ENCODE results near the gene PDGFB. TPM values are rescaled to one million over a fixed set of nuclear protein-coding genes. Genes with fewer than 3 reads are reported as not detected.

PDGFB gene
- total and polyA plus RNA-seq, 7 donors = 1.4 to 9.6 (median 5.5) TPM

DNA sequence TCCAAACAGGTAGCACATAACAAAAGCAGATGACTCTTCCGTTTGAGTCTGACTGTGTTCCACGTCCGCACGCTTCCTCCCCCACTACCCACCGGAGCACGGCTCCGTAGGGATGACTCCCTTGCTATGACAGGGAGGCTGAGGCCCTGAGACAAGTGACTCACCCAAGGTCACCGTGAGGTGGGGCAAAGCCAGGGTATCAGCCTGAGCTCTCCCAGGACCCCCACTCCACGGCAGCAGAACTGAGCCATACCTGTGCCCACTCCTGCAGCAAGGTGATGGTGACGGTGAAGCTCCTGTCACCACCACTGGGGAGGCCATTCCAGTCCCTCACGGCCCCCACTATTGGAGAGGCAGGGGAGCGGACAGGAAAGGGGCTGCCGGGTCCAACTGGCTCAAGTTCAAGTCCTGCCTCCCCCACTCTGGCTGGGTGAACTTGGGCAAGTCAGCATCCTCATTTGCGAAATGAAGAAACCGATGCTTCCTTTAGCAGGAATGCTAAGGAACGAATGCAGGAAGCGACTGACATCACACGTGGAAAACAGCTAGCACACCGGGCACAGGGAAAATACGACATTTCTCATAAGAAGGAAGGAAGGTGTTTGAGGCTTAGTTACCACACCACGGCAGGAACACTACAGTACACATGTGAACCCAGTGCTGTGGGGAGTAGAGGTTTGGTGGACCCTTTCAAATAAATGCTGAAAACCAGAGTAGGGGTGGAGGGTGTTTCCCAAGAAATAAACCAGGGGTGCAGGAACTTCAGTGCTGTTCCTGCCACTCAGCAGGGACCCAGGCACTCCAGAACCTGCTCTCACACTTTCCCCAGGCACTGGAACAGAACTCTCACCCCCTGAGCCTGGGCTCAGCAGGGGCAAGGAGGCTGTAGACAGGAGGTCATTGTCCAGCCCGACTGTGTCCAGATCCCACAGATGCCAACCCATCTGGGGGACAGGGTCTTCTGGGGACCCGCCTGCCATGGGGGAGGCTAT, 59.9 kb downstream of the PDGFB start:
- peak in 1 of 4 donors; percentile 39 for TF ChIP-seq EP300 (IDR thresholded peaks at IDR 0.05)
- TF ChIP-seq, protein P1, sequence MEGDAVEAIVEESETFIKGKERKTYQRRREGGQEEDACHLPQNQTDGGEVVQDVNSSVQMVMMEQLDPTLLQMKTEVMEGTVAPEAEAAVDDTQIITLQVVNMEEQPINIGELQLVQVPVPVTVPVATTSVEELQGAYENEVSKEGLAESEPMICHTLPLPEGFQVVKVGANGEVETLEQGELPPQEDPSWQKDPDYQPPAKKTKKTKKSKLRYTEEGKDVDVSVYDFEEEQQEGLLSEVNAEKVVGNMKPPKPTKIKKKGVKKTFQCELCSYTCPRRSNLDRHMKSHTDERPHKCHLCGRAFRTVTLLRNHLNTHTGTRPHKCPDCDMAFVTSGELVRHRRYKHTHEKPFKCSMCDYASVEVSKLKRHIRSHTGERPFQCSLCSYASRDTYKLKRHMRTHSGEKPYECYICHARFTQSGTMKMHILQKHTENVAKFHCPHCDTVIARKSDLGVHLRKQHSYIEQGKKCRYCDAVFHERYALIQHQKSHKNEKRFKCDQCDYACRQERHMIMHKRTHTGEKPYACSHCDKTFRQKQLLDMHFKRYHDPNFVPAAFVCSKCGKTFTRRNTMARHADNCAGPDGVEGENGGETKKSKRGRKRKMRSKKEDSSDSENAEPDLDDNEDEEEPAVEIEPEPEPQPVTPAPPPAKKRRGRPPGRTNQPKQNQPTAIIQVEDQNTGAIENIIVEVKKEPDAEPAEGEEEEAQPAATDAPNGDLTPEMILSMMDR (IDR thresholded peaks at IDR 0.05) = no peak
- TF ChIP-seq POLR2AphosphoS5 (IDR thresholded peaks at IDR 0.05) = no peak
- no peak for TF ChIP-seq POLR2A (IDR thresholded peaks at IDR 0.05)
- Histone ChIP-seq H3K27me3 (no peaks in the 10 kb centered on the region), H3K4me1 (no peaks in the 10 kb centered on the region), H3K4me3 (peak overlapping the region in 2 of 4 donors; percentile 4 to 9), H3K27ac (peak overlapping the region; percentile 60 to 74 (median 66)), H3K36me3 (no peaks in the 10 kb centered on the region), H3K9me3 (peaks cover 0 to 4% (median under 1%) of the 10 kb centered on the region in 4 donors)
- intact Hi-C loops (cut with DNase I) = no loop called here
- peak; percentile 60 for DNase-seq
- 72 to 76% methylated on average over 23 of the region's 23 CpGs for WGBS, 2 donors

GRCh38 chr22:39183991-39184585, 60.7 kb downstream of the PDGFB start:
- Histone ChIP-seq H3K9me3 (peaks cover 0 to 4% (median under 1%) of the 10 kb centered on the region in 4 donors), H3K4me3 (peak overlapping the region in 2 of 4 donors; percentile 4 to 9), H3K27me3 (no peaks in the 10 kb centered on the region), H3K36me3 (no peaks in the 10 kb centered on the region), H3K4me1 (no peaks in the 10 kb centered on the region), H3K27ac (peak overlapping the region; percentile 60 to 74 (median 66))
- 66 to 76% methylated on average over 13 of the region's 13 CpGs for WGBS, 2 donors
- TF ChIP-seq EP300 (IDR thresholded peaks at IDR 0.05) (no peak), POLR2AphosphoS5 (IDR thresholded peaks at IDR 0.05) (peak in 3 of 4 donors; percentile 52 to 69 (median 66))
- no peak for DNase-seq
- intact Hi-C loops (cut with DNase I) = no loop called here

DNA sequence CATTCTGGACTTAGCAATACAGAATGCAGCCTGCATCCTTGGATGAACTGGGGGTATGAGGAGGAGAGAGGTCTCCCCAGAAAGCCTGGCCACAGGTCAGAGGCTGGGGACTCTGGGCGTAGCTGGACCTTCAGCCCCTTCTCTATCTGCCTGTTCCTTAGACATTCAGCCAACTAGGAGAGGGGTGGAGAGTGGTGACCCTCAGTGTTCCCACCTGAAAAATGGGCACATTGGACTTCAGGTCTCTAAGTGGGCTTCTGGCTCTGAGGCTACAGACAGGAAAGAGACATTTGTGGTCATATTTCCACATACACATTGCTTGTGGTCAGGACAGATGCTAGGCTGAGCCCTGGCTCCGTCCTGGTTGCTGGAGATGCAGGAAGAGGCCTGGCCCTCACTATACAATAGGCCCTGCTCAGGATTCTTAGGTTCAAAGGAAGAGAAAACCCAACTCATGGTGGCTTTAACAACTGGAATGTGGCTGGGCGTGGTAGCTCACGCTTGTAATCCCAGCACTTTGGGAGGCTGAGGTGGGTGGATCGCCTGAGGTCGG, 62.2 kb downstream of the PDGFB start:
- WGBS, 2 donors = 75 to 82% methylated on average over 6 of the region's 6 CpGs
- TF ChIP-seq, protein P1 (IDR thresholded peaks at IDR 0.05) = no peak
- TF ChIP-seq POLR2AphosphoS5 (IDR thresholded peaks at IDR 0.05) = no peak
- intact Hi-C loops (cut with DNase I) = no loop called here
- H3K27ac ChIP-seq = no peak overlapping the region
- H3K27me3 ChIP-seq = no peaks in the 10 kb centered on the region
- no peaks in the 10 kb centered on the region for H3K36me3 ChIP-seq
- H3K9me3 ChIP-seq = peaks cover 0 to 4% (median under 1%) of the 10 kb centered on the region in 4 donors
- H3K4me3 ChIP-seq = no peak overlapping the region
- no peak for DNase-seq
- H3K4me1 ChIP-seq = no peaks in the 10 kb centered on the region

DNA sequence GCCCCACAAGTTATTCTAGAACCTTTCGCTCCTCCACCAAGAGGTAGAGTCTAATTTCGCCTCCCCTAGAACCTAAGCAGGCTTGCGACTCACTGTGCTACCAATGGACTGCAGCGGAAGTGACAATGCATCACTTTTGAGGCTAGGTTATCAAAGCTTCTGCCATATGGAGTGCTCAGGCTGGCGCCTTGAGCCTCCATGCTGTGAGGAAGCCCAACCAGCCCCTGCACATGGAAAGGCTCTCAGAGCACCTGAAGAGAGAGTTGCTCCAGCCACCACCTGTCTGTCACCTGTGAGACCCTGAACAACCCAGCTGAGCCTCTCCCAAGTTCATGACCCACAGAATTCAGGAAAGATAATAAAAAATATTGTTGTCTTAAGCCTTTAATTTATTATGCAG, 63.0 kb downstream of the PDGFB start:
- H3K27ac ChIP-seq = no peak overlapping the region
- H3K27me3 ChIP-seq = no peaks in the 10 kb centered on the region
- peaks cover 0 to 4% (median under 1%) of the 10 kb centered on the region in 4 donors for H3K4me1 ChIP-seq
- intact Hi-C loops (cut with DNase I) = no loop called here
- no peak overlapping the region for H3K4me3 ChIP-seq
- H3K36me3 ChIP-seq = no peaks in the 10 kb centered on the region
- 94 to 95% methylated on average over 5 of the region's 5 CpGs for WGBS, 2 donors
- H3K9me3 ChIP-seq = peaks cover 0 to 4% (median under 1%) of the 10 kb centered on the region in 4 donors
- no peak for TF ChIP-seq EP300 (IDR thresholded peaks at IDR 0.05)
- TF ChIP-seq POLR2A (IDR thresholded peaks at IDR 0.05) = no peak
- no peak for TF ChIP-seq POLR2AphosphoS5 (IDR thresholded peaks at IDR 0.05)
- TF ChIP-seq, protein P1 (IDR thresholded peaks at IDR 0.05) = no peak
- no peak for DNase-seq

DNA sequence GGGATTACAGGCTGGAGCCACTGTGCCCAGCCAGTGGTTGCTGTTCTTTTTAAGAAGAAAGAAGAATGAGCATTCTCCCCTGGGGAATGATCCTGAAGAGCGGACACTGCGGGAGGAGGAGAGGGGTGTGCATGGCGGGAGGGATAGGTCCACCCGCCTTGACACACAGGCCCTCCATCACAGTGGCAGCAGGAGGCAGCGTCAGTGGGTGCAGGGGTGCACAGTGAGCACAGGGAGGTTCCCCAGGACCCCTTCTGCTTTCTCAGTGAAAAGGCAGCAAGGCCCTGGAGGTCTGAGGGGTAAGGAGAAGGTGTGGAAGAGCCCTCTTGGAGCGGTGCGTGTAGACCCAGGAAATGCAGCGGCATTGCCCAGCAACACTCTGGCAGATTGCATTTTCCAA, 63.4 kb downstream of the PDGFB start:
- intact Hi-C loops (cut with DNase I) = no loop called here
- peak overlapping the region in 1 of 4 donors; percentile 23 for H3K27ac ChIP-seq
- no peaks in the 10 kb centered on the region for H3K27me3 ChIP-seq
- 95 to 96% methylated on average over 8 of the region's 8 CpGs for WGBS, 2 donors
- no peak for DNase-seq
- TF ChIP-seq POLR2AphosphoS5 (IDR thresholded peaks at IDR 0.05) (no peak), EP300 (IDR thresholded peaks at IDR 0.05) (no peak), POLR2A (IDR thresholded peaks at IDR 0.05) (no peak)
- TF ChIP-seq, protein P1 (IDR thresholded peaks at IDR 0.05) = no peak
- H3K4me3 ChIP-seq = no peak overlapping the region
- H3K36me3 ChIP-seq = no peaks in the 10 kb centered on the region
- peaks cover 0 to 2% (median under 1%) of the 10 kb centered on the region in 4 donors for H3K9me3 ChIP-seq
- peaks cover 0 to 8% (median 5%) of the 10 kb centered on the region in 4 donors for H3K4me1 ChIP-seq

Measured in sigmoid colon (tissue), 7 donors.